Hypothalamus (tissue), 51 donors: ENCODE data around the gene STXBP4.

Experiments
- DNase-seq, 51 donors: peaks; one replicate each; lab custom pipeline; 2025; lab: John Stamatoyannopoulos, UW

The STXBP4 gene

GRCh38 chr17:55110521-55110920 is 142.0 kb downstream of the STXBP4 start:
- DNase-seq, result no peak

- DNase-seq, result no peak
These were observed 145.7 kb downstream of the STXBP4 start for GRCh38 chr17:55114283-55114682.

GRCh38 chr17:55116440-55116914 is 147.9 kb downstream of the STXBP4 start:
- no peak for DNase-seq

GRCh38 chr17:55117164-55117563 is 148.6 kb downstream of the STXBP4 start:
- no peak for DNase-seq

GRCh38 chr17:55120651-55121050 is 152.1 kb downstream of the STXBP4 start:
- no peak for DNase-seq

GRCh38 chr17:55121268-55121667 is 152.7 kb downstream of the STXBP4 start:
- DNase-seq, result no peak

- no peak for DNase-seq
These were observed 153.5 kb downstream of the STXBP4 start for GRCh38 chr17:55122114-55122513.

GRCh38 chr17:55124730-55125360 is 156.3 kb downstream of the STXBP4 start:
- DNase-seq, result no peak

GRCh38 chr17:55133583-55133982 is 165.0 kb downstream of the STXBP4 start:
- no peak for DNase-seq

- DNase-seq, result no peak
These were observed 166.1 kb downstream of the STXBP4 start for GRCh38 chr17:55134486-55135157.

- no peak for DNase-seq
These were observed 172.2 kb downstream of the STXBP4 start for GRCh38 chr17:55140809-55141208.

GRCh38 chr17:55144518-55144917 is 176.0 kb downstream of the STXBP4 start:
- DNase-seq, result no peak

- no peak for DNase-seq
These were observed 180.9 kb downstream of the STXBP4 start for GRCh38 chr17:55149485-55149884.

- no peak for DNase-seq
These were observed 183.7 kb downstream of the STXBP4 start for GRCh38 chr17:55152236-55152635.

- DNase-seq, result no peak
These were observed 185.5 kb downstream of the STXBP4 start for GRCh38 chr17:55154101-55154500.

- DNase-seq, result no peak
These were observed 187.4 kb downstream of the STXBP4 start for GRCh38 chr17:55155856-55156560.

GRCh38 chr17:55157165-55157564 is 188.6 kb downstream of the STXBP4 start:
- DNase-seq, result no peak

GRCh38 chr17:55158439-55158838 is 189.9 kb downstream of the STXBP4 start:
- DNase-seq, result no peak

GRCh38 chr17:55159251-55159650 is 190.7 kb downstream of the STXBP4 start:
- DNase-seq, result no peak

GRCh38 chr17:55160501-55160900 is 191.9 kb downstream of the STXBP4 start:
- DNase-seq, result no peak

- no peak for DNase-seq
These were observed 193.5 kb downstream of the STXBP4 start for GRCh38 chr17:55161935-55162555.
